Colonic mucosa (tissue), 4 donors: Measurements from ENCODE around the gene SPR. TPM values are rescaled to one million over a fixed set of nuclear protein-coding genes. Genes with fewer than 3 reads are reported as not detected.

Experiments used
- DNase-seq: peaks from one replicate; pipeline ENCODE4 v3.0.0-alpha.2; 2020
- H3K27ac ChIP-seq: fragments of 200-600 bp; one replicate; pipeline ENCODE4 v1.8.0; 2021
- H3K27me3 ChIP-seq: fragments of 200-600 bp; one replicate; pipeline ENCODE4 v1.8.0; 2021
- H3K36me3 ChIP-seq: fragments of 200-600 bp; one replicate; pipeline ENCODE4 v1.8.0; 2021
- H3K4me1 ChIP-seq: fragments of 200-600 bp; one replicate; pipeline ENCODE4 v1.8.0; 2021; ENCODE audit warnings: mild to moderate bottlenecking
- H3K4me3 ChIP-seq: fragments of 200-600 bp; one replicate; pipeline ENCODE4 v1.8.0; 2021
- H3K9ac ChIP-seq, 2 donors: one replicate each; pipeline ENCODE4 v1.7.0; 2013; ENCODE audit warnings: control low read depth in 2 of 2, low read depth in 2 of 2, low read length in 2 of 2
- H3K9me3 ChIP-seq: fragments of 200-600 bp; one replicate; pipeline ENCODE4 v1.8.0; 2021
- CTCF ChIP-seq: fragments of 200-600 bp; IDR thresholded peaks from one replicate; pipeline ENCODE4 v1.8.0; 2022; ENCODE audit warnings: antibody characterized with exemption, mild to moderate bottlenecking
- intact Hi-C: fragments of 100-400 bp; cut with DNase I; formaldehyde crosslinking; loops from one replicate; pipeline ENCODE4 v1.14.1; 2022
- total RNA-seq, 2 donors: library from RNA; stranded (reverse); fragmentation: NEBNext Ultra II Directional in 1 of 2; extraction: Animal tissue kit (Norgen Biotek cat#: 25700) in 1 of 2; gene quantifications; one replicate each; pipeline ENCODE4 v1.2.1, GENCODE V29; 2021
- donor health status: healthy.
- donor health status: DM: no; HTN: no; CAD: no.
- donor health status: DM: no; HTN: no; CAD: no.

The SPR gene
- total RNA-seq, 2 donors from 2014 or later: 79.6 to 129 TPM

- Histone ChIP-seq H3K9me3 (no peaks in the 10 kb centered on the region), H3K27ac (no peak overlapping the region), H3K36me3 (no peaks in the 10 kb centered on the region), H3K27me3 (no peaks in the 10 kb centered on the region), H3K4me3 (no peak overlapping the region), H3K9ac (no peak overlapping the region), H3K4me1 (no peaks in the 10 kb centered on the region)
- intact Hi-C loops: no loop called here
- no peak for DNase-seq
- TF ChIP-seq CTCF: no peak
These were observed 15.3 kb upstream of the SPR start for GRCh38 chr2:72871880-72872279.

GRCh38 chr2:72883356-72883962 lies 3.7 kb upstream of the SPR start:
- Histone ChIP-seq H3K4me1 (peaks cover 7% of the 10 kb centered on the region), H3K27ac (no peak overlapping the region), H3K9me3 (no peaks in the 10 kb centered on the region), H3K36me3 (no peaks in the 10 kb centered on the region), H3K4me3 (no peak overlapping the region), H3K9ac (no peak overlapping the region), H3K27me3 (no peaks in the 10 kb centered on the region)
- TF ChIP-seq CTCF: no peak
- DNase-seq: peak; percentile 60
- intact Hi-C loops: no loop called here

- Histone ChIP-seq H3K27ac (peak overlapping the region; percentile 95), H3K36me3 (no peaks in the 10 kb centered on the region), H3K27me3 (no peaks in the 10 kb centered on the region), H3K9me3 (no peaks in the 10 kb centered on the region), H3K4me1 (peaks cover 21% of the 10 kb centered on the region), H3K9ac (peak overlapping the region in 1 of 2 donors; percentile 83), H3K4me3 (peak overlapping the region; percentile 83)
- no peak for TF ChIP-seq CTCF
- DNase-seq: no peak
- intact Hi-C loops: loop anchor here (5.0 kb wide), 1 partner anchor 186 kb away; the partner anchor contains the start of gene SFXN5
These were observed 640 bp upstream of the SPR start for GRCh38 chr2:72886505-72887031.

GRCh38 chr2:72887740-72888437 lies 681 bp downstream of the SPR start:
- peak; percentile 85 for TF ChIP-seq CTCF
- Histone ChIP-seq H3K9me3 (no peaks in the 10 kb centered on the region), H3K9ac (peak overlapping the region; percentile 83 to 94), H3K36me3 (no peaks in the 10 kb centered on the region), H3K4me1 (peaks cover 21% of the 10 kb centered on the region), H3K27ac (peak overlapping the region; percentile 95), H3K4me3 (peak overlapping the region; percentile 83), H3K27me3 (no peaks in the 10 kb centered on the region)
- intact Hi-C loops: loop anchor here (5.0 kb wide), 1 partner anchor 184 kb away; the partner anchor contains the start of gene SFXN5
- peak; percentile 95 for DNase-seq

- H3K4me3 ChIP-seq: peak overlapping the region; percentile 83
- peak overlapping the region in 1 of 2 donors; percentile 83 for H3K9ac ChIP-seq
- H3K36me3 ChIP-seq: no peaks in the 10 kb centered on the region
- H3K27ac ChIP-seq: no peak overlapping the region
- DNase-seq: no peak
- peaks cover 21% of the 10 kb centered on the region for H3K4me1 ChIP-seq
- no peaks in the 10 kb centered on the region for H3K9me3 ChIP-seq
- intact Hi-C loops: loop anchor here (5.0 kb wide), 1 partner anchor 184 kb away; the partner anchor contains the start of gene SFXN5
- TF ChIP-seq CTCF: no peak
- H3K27me3 ChIP-seq: no peaks in the 10 kb centered on the region
These were observed 1.4 kb downstream of the SPR start for GRCh38 chr2:72888438-72889202.
